SHP77 (cell line): ENCODE results near the gene FKBP1B.
"Not testable (repeated sequence)": the region's sequence is repeated elsewhere in the genome, so short reads cannot be mapped to it uniquely, and the experiment has no call there.

ENCODE experiments used
- DNase-seq, 2 experiments: peaks; one replicate each; lab custom pipeline; 2025; lab: John Stamatoyannopoulos, UW

Gene FKBP1B

GRCh38 chr2:24101992-24102391 lies 52.5 kb downstream of the FKBP1B start:
- DNase-seq = no peak

GRCh38 chr2:24102677-24103076 lies 53.1 kb downstream of the FKBP1B start:
- DNase-seq = no peak

- no peak for DNase-seq
Observed at GRCh38 chr2:24104110-24104650, 54.6 kb downstream of the FKBP1B start.

GRCh38 chr2:24104906-24105305 lies 55.4 kb downstream of the FKBP1B start:
- no peak for DNase-seq

GRCh38 chr2:24105816-24106215 lies 56.3 kb downstream of the FKBP1B start:
- DNase-seq = no peak

- no peak for DNase-seq
Observed at GRCh38 chr2:24106786-24107185, 57.2 kb downstream of the FKBP1B start.

- no peak for DNase-seq
Observed at GRCh38 chr2:24107336-24107735, 57.8 kb downstream of the FKBP1B start.

- not testable (repeated sequence) for DNase-seq
Observed at GRCh38 chr2:24109431-24109830, 59.9 kb downstream of the FKBP1B start.

GRCh38 chr2:24110660-24111303 lies 61.2 kb downstream of the FKBP1B start:
- no peak for DNase-seq

GRCh38 chr2:24111407-24111901 lies 61.9 kb downstream of the FKBP1B start:
- no peak for DNase-seq
